22Rv1 (cell line): ENCODE measurements around the gene COL4A1.

ENCODE experiments used
- CTCF ChIP-seq: fragments of 450-650 bp; IDR thresholded peaks from 2 replicates; pipeline ENCODE4 v1.5.1; 2017; ENCODE audit warnings: mild to moderate bottlenecking
- ZFX ChIP-seq: fragments of 450-650 bp; IDR thresholded peaks from 2 replicates; pipeline ENCODE4 v1.6.1; 2017; ENCODE audit warnings: antibody characterized with exemption, borderline replicate concordance

GRCh38 chr13:110346661-110347067 lies 39.7 kb upstream of the COL4A1 start:
- TF ChIP-seq CTCF = no peak
- TF ChIP-seq ZFX = no peak
